ENCODE results near the gene DPH2. TPM values are rescaled to one million over a fixed set of nuclear protein-coding genes. Genes with fewer than 3 reads are reported as not detected.

Gene DPH2
- polyA plus RNA-seq, 2 donors: 14.2 to 17.9 TPM

DNA sequence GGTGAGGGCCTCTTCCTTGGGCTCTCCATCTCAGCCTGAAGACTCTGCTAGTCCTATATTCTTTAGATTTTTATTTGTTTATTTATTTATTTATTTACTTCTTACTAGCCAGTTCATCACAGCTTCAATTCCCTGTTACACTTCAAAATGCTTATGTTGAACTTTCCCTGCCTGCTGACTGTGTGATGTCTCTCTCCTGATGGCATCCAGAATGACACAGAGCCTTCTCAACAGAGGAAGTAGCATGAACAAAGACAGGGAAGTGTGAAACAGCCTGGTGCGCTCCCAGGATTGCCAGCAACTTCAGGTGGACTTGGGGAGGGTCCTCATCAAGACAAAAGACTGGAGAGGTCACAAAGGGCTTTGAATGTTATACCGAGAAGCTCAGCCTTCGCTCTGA, 27.4 kb upstream of the DPH2 start:
- Histone ChIP-seq H3K36me3 (ENCODE audit: control insufficient read depth in 2 of 2, insufficient read depth in 2 of 2, low read length in 1 of 2) (no peaks in the 10 kb centered on the region), H3K9me3 (ENCODE audit: control insufficient read depth in 2 of 2, insufficient read depth in 1 of 2, low read depth in 1 of 2, low read length in 1 of 2) (no peaks in the 10 kb centered on the region), H3K27ac (ENCODE audit: low read depth in 2 of 2, low read length in 1 of 2) (no peak overlapping the region), H3K4me1 (ENCODE audit: control insufficient read depth in 2 of 2, insufficient read depth in 2 of 2, low read length in 1 of 2) (peaks cover 1 to 2% of the 10 kb centered on the region in 2 donors), H3K27me3 (ENCODE audit: control insufficient read depth in 1 of 2, insufficient read depth in 2 of 2, low read length in 2 of 2) (no peaks in the 10 kb centered on the region), H3K4me3 (ENCODE audit: low read depth in 1 of 2, low read length in 2 of 2) (no peak overlapping the region)
- WGBS, 2 donors: 90 to 95% methylated on average over 3 of the region's 3 CpGs

DNA sequence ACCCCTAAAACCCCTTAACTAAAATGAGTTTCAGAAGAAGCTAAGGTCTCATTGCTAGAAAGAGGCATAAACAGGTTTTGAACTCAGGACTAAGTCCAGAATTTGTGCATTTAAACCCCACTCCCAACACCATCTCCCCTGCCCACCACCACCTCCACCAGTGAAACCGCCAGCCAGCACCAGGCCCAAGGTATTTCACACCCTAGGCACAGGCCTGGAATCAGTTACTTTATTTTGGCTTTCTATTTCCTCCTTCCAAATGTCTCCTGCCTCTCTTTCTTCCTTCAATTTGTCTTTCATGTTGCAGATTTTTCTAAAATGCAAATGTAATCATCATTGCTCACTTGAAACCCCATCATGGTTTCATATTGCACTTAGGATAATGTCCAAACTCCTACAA, 24.9 kb upstream of the DPH2 start:
- Histone ChIP-seq H3K4me3 (ENCODE audit: low read depth in 1 of 2, low read length in 2 of 2) (no peak overlapping the region), H3K27me3 (ENCODE audit: control insufficient read depth in 1 of 2, insufficient read depth in 2 of 2, low read length in 2 of 2) (no peaks in the 10 kb centered on the region)
- WGBS, 2 donors: 98 to 100% methylated on average over 1 of the region's 1 CpG

DNA sequence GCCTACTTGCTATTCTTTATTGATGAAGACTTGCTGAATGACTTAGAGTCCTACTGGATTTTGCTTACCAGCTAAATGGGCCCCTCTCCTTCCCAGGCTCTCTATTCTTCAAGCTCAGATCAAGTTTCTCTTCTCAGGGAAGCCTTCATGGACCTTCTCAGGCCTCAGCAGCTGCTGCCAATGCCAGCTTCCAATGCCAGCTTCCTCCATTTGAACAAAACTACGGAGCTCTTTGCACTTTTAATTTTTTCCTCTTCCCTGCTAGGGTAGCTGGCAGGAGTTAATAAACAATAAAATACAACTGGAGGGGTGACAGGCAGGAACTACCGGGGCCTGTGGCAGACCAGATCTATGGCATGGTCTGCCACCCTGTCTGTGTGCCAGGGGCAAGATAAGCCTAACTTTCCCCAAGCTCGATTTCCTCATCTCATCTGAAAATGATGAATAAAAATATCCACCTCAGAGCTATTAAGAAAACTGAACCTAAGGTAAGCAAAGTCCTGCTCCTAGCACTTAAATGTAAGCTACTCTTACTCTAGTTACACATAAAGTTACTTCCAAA, 24.1 kb upstream of the DPH2 start:
- 4 to 7% methylated on average over 3 of the region's 3 CpGs for WGBS, 2 donors
- H3K9me3 ChIP-seq (ENCODE audit: control insufficient read depth in 2 of 2, insufficient read depth in 1 of 2, low read depth in 1 of 2, low read length in 1 of 2): no peaks in the 10 kb centered on the region
- H3K27ac ChIP-seq (ENCODE audit: low read depth in 2 of 2, low read length in 1 of 2): peak overlapping the region in 1 of 2 donors; percentile 83
- H3K36me3 ChIP-seq (ENCODE audit: control insufficient read depth in 2 of 2, insufficient read depth in 2 of 2, low read length in 1 of 2): peaks cover 0 to 9% of the 10 kb centered on the region in 2 donors
- H3K4me1 ChIP-seq (ENCODE audit: control insufficient read depth in 2 of 2, insufficient read depth in 2 of 2, low read length in 1 of 2): peaks cover 13 to 17% of the 10 kb centered on the region in 2 donors
- H3K27me3 ChIP-seq (ENCODE audit: control insufficient read depth in 1 of 2, insufficient read depth in 2 of 2, low read length in 2 of 2): no peaks in the 10 kb centered on the region
- H3K4me3 ChIP-seq (ENCODE audit: low read depth in 1 of 2, low read length in 2 of 2): peak overlapping the region; percentile 80 to 82

More for the DNA sequence above, 24.9 kb upstream of the DPH2 start:
- peaks cover 13 to 15% of the 10 kb centered on the region in 2 donors for H3K4me1 ChIP-seq (ENCODE audit: control insufficient read depth in 2 of 2, insufficient read depth in 2 of 2, low read length in 1 of 2)
- peaks cover 0 to 7% of the 10 kb centered on the region in 2 donors for H3K36me3 ChIP-seq (ENCODE audit: control insufficient read depth in 2 of 2, insufficient read depth in 2 of 2, low read length in 1 of 2)
- H3K27ac ChIP-seq (ENCODE audit: low read depth in 2 of 2, low read length in 1 of 2): no peak overlapping the region
- H3K9me3 ChIP-seq (ENCODE audit: control insufficient read depth in 2 of 2, insufficient read depth in 1 of 2, low read depth in 1 of 2, low read length in 1 of 2): no peaks in the 10 kb centered on the region

DNA sequence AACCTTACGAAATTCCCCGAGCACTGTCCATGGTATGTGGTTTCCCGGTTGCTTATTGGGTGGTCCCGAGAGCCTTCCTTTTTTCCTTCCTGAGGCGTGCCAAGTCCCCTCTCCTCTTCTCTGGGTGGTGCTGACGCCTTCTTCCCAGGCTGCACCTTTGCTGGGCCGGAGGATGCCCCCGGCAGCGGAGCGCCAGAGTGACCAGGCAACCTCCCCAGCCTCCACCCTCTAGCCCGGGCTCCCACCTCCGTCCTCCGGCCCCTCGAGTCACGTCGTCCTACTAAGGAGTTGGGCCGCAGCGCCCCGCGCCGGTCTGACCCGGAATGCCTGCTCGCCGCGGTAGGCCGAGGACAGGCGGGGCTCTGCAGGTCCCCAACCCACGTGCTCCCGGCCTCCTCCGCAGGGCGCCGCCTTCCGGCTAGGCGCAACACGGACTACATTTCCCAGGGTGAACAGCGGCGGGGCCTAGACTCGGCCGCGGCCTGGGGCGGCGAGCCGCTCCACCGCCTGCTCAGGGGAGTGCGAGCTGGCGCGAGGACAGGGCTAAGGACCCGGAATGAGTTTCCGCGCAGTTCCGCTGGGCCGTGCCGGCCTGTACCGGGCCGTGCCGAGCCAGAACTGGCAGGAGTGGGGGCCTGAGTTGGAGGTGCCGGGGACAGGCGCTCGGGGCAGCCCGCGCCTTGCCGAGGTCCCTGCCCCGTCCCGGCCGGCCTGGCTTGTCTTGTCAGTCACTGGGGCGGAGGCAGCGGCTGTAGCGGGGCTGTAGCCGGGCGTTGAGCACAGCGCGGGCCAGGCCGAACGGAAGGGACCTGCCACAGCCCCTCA, 23.4 kb upstream of the DPH2 start, which contains the start of gene IPO13:
Gene IPO13, plus strand, starts transcription at position 715 of the 825 bp plus-strand sequence. CDS start 651 bp downstream, outside the sequence.
- WGBS, 2 donors: 0 to 1% methylated on average over 68 to 74 of the region's 74 CpGs
- H3K4me1 ChIP-seq (ENCODE audit: control insufficient read depth in 2 of 2, insufficient read depth in 2 of 2, low read length in 1 of 2): peaks cover 13 to 17% of the 10 kb centered on the region in 2 donors
- H3K27ac ChIP-seq (ENCODE audit: low read depth in 2 of 2, low read length in 1 of 2): peak within 1 kb of the TSS; percentile 90 to 95
- H3K27me3 ChIP-seq (ENCODE audit: control insufficient read depth in 1 of 2, insufficient read depth in 2 of 2, low read length in 2 of 2): no peaks in the 10 kb centered on the region
- peak within 1 kb of the TSS; percentile 80 to 82 for H3K4me3 ChIP-seq (ENCODE audit: low read depth in 1 of 2, low read length in 2 of 2)
- H3K36me3 ChIP-seq (ENCODE audit: control insufficient read depth in 2 of 2, insufficient read depth in 2 of 2, low read length in 1 of 2): peaks cover 0 to 9% of the 10 kb centered on the region in 2 donors
- H3K9me3 ChIP-seq (ENCODE audit: control insufficient read depth in 2 of 2, insufficient read depth in 1 of 2, low read depth in 1 of 2, low read length in 1 of 2): no peaks in the 10 kb centered on the region

DNA sequence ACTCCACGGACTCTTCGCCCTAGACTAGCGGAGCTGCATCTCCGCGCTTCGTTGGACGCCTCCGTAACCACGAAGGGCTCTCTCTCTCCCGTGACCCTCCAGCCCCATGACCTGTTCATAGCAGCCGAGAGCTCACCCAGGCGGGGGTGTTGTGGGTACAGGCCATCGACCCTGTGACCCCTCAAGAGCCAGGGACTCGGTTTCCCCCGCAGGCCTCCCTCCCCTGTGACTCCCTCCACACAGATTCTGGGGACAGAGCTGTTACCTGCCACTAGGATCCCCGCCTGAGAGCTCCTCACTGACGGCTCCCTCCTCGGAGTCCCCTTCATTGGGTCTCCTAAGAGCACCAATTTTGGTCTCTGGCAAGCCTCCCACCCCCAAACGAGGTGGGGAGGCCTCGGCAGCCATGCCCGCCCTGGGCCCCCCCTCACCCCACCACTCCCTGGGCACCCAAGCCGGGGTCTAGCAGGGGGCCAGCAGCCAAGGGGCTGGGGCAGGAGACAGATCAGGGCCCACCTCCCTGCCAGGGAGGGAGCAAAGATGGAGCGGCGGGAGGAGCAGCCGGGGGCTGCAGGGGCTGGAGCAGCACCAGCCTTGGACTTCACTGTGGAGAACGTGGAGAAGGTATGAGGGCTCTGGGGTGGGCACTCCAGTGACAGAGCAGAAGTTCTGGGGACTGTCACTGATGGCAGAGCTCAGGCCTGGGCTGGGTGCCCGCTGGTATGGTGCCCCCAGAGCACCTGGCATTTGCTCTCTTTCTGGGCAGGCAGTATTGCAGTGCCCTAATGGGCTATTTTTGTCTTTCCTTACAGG, 22.5 kb upstream of the DPH2 start:
- peak overlapping the region; percentile 90 to 95 for H3K27ac ChIP-seq (ENCODE audit: low read depth in 2 of 2, low read length in 1 of 2)
- WGBS, 2 donors: 2 to 5% methylated on average over 27 of the region's 27 CpGs
- H3K4me3 ChIP-seq (ENCODE audit: low read depth in 1 of 2, low read length in 2 of 2): peak overlapping the region; percentile 80 to 82
- H3K27me3 ChIP-seq (ENCODE audit: control insufficient read depth in 1 of 2, insufficient read depth in 2 of 2, low read length in 2 of 2): no peaks in the 10 kb centered on the region
- H3K4me1 ChIP-seq (ENCODE audit: control insufficient read depth in 2 of 2, insufficient read depth in 2 of 2, low read length in 1 of 2): peaks cover 13 to 17% of the 10 kb centered on the region in 2 donors
- no peaks in the 10 kb centered on the region for H3K9me3 ChIP-seq (ENCODE audit: control insufficient read depth in 2 of 2, insufficient read depth in 1 of 2, low read depth in 1 of 2, low read length in 1 of 2)
- H3K36me3 ChIP-seq (ENCODE audit: control insufficient read depth in 2 of 2, insufficient read depth in 2 of 2, low read length in 1 of 2): peaks cover 0 to 9% of the 10 kb centered on the region in 2 donors

DNA sequence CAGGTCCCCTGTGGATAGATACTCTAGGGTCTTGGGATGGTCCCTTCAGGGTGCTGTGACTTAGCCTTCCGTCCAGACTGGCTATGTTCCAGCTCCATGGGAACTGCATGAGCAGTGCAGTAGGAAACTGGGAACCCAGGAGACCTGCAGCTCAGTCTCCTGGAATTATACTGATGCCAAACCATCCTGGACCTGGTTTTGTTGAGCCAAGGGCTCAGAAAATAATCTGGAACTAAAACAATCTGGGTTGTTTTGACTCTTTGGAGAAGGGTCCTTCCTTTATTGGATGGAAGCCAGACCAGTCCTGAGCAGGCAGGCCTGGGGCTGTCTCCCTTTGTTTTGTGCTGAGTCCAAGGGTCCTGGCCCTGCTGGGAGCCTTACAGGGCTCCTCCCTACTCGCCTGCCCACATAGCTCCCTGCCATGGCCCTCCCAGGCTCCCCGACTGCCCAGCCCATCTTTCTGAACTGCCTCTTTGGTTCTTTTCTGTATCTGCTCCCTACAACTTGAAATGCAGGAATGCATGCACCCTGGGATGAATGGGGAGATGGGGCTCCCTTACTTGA, 21.9 kb upstream of the DPH2 start:
- H3K27me3 ChIP-seq (ENCODE audit: control insufficient read depth in 1 of 2, insufficient read depth in 2 of 2, low read length in 2 of 2): no peaks in the 10 kb centered on the region
- peak overlapping the region; percentile 80 to 82 for H3K4me3 ChIP-seq (ENCODE audit: low read depth in 1 of 2, low read length in 2 of 2)
- no peak overlapping the region for H3K27ac ChIP-seq (ENCODE audit: low read depth in 2 of 2, low read length in 1 of 2)
- H3K9me3 ChIP-seq (ENCODE audit: control insufficient read depth in 2 of 2, insufficient read depth in 1 of 2, low read depth in 1 of 2, low read length in 1 of 2): no peaks in the 10 kb centered on the region
- H3K36me3 ChIP-seq (ENCODE audit: control insufficient read depth in 2 of 2, insufficient read depth in 2 of 2, low read length in 1 of 2): peaks cover 0 to 9% of the 10 kb centered on the region in 2 donors
- peaks cover 13 to 20% of the 10 kb centered on the region in 2 donors for H3K4me1 ChIP-seq (ENCODE audit: control insufficient read depth in 2 of 2, insufficient read depth in 2 of 2, low read length in 1 of 2)
- WGBS, 2 donors: 22 to 35% methylated on average over 3 of the region's 3 CpGs

DNA sequence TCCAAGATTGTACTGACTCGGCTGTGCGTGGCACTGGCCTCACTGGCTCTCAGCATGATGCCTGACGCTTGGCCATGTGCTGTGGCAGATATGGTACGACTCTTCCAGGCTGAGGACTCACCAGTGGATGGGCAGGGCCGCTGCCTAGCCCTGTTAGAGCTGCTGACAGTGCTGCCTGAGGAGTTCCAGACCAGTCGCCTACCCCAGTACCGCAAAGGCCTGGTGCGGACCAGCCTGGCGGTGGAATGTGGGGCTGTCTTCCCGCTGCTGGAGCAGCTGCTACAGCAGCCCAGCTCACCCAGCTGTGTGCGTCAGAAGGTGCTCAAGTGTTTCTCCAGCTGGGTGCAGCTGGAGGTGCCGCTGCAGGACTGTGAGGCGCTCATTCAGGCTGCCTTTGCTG, 20.1 kb upstream of the DPH2 start:
- Histone ChIP-seq H3K4me3 (ENCODE audit: low read depth in 1 of 2, low read length in 2 of 2) (no peak overlapping the region), H3K27me3 (ENCODE audit: control insufficient read depth in 1 of 2, insufficient read depth in 2 of 2, low read length in 2 of 2) (no peaks in the 10 kb centered on the region), H3K9me3 (ENCODE audit: control insufficient read depth in 2 of 2, insufficient read depth in 1 of 2, low read depth in 1 of 2, low read length in 1 of 2) (no peaks in the 10 kb centered on the region), H3K4me1 (ENCODE audit: control insufficient read depth in 2 of 2, insufficient read depth in 2 of 2, low read length in 1 of 2) (peaks cover 13 to 21% of the 10 kb centered on the region in 2 donors), H3K27ac (ENCODE audit: low read depth in 2 of 2, low read length in 1 of 2) (no peak overlapping the region), H3K36me3 (ENCODE audit: control insufficient read depth in 2 of 2, insufficient read depth in 2 of 2, low read length in 1 of 2) (peaks cover 0 to 9% of the 10 kb centered on the region in 2 donors)
- 89% methylated on average over 13 of the region's 13 CpGs for WGBS, 2 donors

DNA sequence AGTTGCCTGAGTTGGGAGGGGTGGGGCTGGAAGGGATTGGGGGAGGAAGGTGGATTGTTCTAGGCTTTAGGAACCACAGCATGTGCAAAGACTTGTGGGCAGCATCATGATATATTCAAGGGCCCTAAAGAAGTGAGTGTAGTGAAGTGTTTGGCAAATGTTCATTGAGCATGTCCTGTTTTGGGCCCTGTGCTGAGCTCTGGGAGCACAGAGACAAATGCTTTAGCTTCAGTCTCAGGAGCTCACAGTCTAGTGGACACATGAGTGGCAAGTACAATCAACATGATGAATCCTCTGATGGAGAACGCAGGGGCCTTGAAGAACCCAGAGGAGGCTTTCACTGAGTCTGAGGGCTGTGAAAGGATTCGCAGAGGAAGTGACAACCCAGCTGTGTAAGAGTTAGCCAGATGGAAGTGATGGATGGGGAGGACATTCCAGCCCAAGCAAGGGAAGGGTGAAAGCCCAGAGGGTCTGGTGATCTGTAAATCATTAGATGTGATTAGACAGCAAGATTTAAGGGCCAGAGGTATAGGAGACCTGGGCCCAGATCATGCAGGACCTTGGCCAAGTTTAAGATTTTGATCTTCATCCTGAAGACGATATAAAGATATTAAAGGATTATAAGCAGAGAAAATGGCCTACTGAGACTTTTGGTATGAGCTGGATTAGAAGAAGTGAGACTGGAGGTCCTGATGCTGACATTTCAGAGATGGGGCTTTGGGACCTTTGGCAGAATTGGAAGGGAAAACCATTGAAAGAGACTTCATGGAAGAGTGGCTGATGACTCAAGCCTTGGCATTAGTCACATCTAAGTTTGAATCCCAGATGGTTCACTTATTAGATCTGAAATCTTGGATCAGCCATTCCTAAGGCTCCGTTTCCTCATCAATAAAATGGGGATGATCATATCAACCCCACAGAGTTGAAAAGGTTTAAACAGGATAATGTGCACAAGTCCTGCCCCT, 18.5 kb upstream of the DPH2 start:
- Histone ChIP-seq H3K9me3 (ENCODE audit: control insufficient read depth in 2 of 2, insufficient read depth in 1 of 2, low read depth in 1 of 2, low read length in 1 of 2) (no peaks in the 10 kb centered on the region), H3K4me3 (ENCODE audit: low read depth in 1 of 2, low read length in 2 of 2) (no peak overlapping the region), H3K4me1 (ENCODE audit: control insufficient read depth in 2 of 2, insufficient read depth in 2 of 2, low read length in 1 of 2) (peaks cover 13 to 21% of the 10 kb centered on the region in 2 donors), H3K27ac (ENCODE audit: low read depth in 2 of 2, low read length in 1 of 2) (no peak overlapping the region), H3K27me3 (ENCODE audit: control insufficient read depth in 1 of 2, insufficient read depth in 2 of 2, low read length in 2 of 2) (no peaks in the 10 kb centered on the region), H3K36me3 (ENCODE audit: control insufficient read depth in 2 of 2, insufficient read depth in 2 of 2, low read length in 1 of 2) (peaks cover 0 to 11% of the 10 kb centered on the region in 2 donors)
- WGBS, 2 donors: 88 to 90% methylated on average over 4 of the region's 4 CpGs

Data from esophagus (tissue), 2 donors.